T-helper 2 cell treated with Interferon-gamma antibody and Interleukin-4, amounts not matched to agents 5 μg/mL and 100 μg/mL, for 36 hours (primary cell): ENCODE measurements around the gene GLP2R.
"Not testable (repeated sequence)": the region's sequence is repeated elsewhere in the genome, so short reads cannot be mapped to it uniquely, and the experiment has no call there.

ENCODE experiments used
- DNase-seq: peaks from one replicate; pipeline ENCODE4 v3.0.0; 2021; ENCODE audit warnings: low spot score
- H3K27ac Mint-ChIP-seq: one replicate; pipeline ENCODE4 v1.8.0; 2021; ENCODE audit warnings: mild to moderate bottlenecking, mixed read lengths
- H3K27me3 Mint-ChIP-seq: one replicate; pipeline ENCODE4 v1.8.0; 2021; ENCODE audit warnings: low read depth, mixed read lengths
- H3K36me3 Mint-ChIP-seq: one replicate; pipeline ENCODE4 v1.8.0; 2021; ENCODE audit warnings: low read depth, mixed read lengths
- H3K4me1 Mint-ChIP-seq: one replicate; pipeline ENCODE4 v1.8.0; 2021; ENCODE audit warnings: low read depth, mixed read lengths
- H3K4me3 Mint-ChIP-seq: one replicate; pipeline ENCODE4 v1.8.0; 2022; ENCODE audit warnings: mild to moderate bottlenecking, moderate library complexity, mixed read lengths
- H3K9me3 Mint-ChIP-seq: one replicate; pipeline ENCODE4 v1.8.0; 2021; ENCODE audit warnings: mixed read lengths

GLP2R gene

GRCh38 chr17:9825641-9826150 lies at the start of gene GLP2R:
TSS of gene GLP2R (plus strand) at chr17:9825924. CDS start at chr17:9826064, 140 bp downstream.
- no peaks in the 10 kb centered on the region for H3K36me3 Mint-ChIP-seq
- H3K4me3 Mint-ChIP-seq, result no peak within 1 kb of the TSS
- H3K27ac Mint-ChIP-seq, result no peak within 1 kb of the TSS
- DNase-seq, result no peak
- no peaks in the 10 kb centered on the region for H3K9me3 Mint-ChIP-seq
- H3K27me3 Mint-ChIP-seq, result no peaks in the 10 kb centered on the region
- no peaks in the 10 kb centered on the region for H3K4me1 Mint-ChIP-seq

- no peaks in the 10 kb centered on the region for H3K36me3 Mint-ChIP-seq
- DNase-seq, result no peak
- H3K27ac Mint-ChIP-seq, result no peak overlapping the region
- no peak overlapping the region for H3K4me3 Mint-ChIP-seq
- no peaks in the 10 kb centered on the region for H3K4me1 Mint-ChIP-seq
- H3K9me3 Mint-ChIP-seq, result no peaks in the 10 kb centered on the region
- no peaks in the 10 kb centered on the region for H3K27me3 Mint-ChIP-seq
These were observed 48.8 kb upstream of the GLP2R start for GRCh38 chr17:9776911-9777310.

DNA sequence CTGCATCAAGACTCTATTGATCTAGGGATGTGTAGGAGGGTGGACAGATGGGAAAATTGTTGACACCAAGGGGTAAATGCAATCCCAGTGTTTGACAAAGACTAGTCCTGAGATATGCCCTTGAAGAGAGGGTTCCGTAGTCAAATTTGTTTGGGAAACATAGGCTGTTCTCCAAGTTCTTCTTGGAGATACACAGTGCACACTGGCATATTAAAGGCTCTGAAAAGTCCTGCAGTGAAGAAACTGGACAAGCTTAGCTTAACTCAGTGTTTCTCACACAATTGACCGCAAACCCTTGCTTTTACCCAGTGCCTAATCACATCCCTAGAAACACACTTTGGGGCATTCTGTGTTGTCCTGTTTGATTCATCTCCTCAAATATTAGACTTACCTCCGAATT lies 45.2 kb upstream of the GLP2R start:
- no peak for DNase-seq
- Mint-ChIP-seq H3K4me1 (no peaks in the 10 kb centered on the region), H3K36me3 (no peaks in the 10 kb centered on the region), H3K4me3 (no peak overlapping the region), H3K27ac (no peak overlapping the region), H3K27me3 (no peaks in the 10 kb centered on the region), H3K9me3 (no peaks in the 10 kb centered on the region)

- no peak for DNase-seq
- Mint-ChIP-seq H3K4me3 (no peak overlapping the region), H3K4me1 (no peaks in the 10 kb centered on the region), H3K27me3 (no peaks in the 10 kb centered on the region), H3K9me3 (no peaks in the 10 kb centered on the region), H3K27ac (no peak overlapping the region), H3K36me3 (no peaks in the 10 kb centered on the region)
These were observed 42.7 kb upstream of the GLP2R start for GRCh38 chr17:9783050-9783449.

DNA sequence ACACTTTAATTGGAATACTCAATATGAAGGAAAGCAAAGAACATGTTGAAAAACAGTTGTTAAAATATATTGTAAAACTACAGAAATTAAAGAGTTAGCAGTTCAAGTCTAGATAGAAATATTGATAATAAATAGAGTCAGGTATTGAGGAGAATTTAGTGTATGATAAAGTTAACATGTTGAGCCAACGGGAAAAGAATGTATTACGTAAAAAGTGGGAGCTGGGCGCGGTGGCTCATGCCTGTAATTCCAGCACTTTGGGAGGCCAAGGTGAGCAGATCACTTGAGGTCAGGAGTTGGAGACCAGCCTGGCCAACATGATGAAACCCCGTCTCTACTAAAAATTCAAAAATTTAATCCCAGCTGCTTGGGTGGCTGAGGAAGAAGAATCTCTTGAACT lies 42.3 kb upstream of the GLP2R start:
- H3K4me1 Mint-ChIP-seq, H3K4me3 Mint-ChIP-seq, H3K36me3 Mint-ChIP-seq, H3K27me3 Mint-ChIP-seq, DNase-seq, H3K9me3 Mint-ChIP-seq, H3K27ac Mint-ChIP-seq: not testable (repeated sequence)

DNA sequence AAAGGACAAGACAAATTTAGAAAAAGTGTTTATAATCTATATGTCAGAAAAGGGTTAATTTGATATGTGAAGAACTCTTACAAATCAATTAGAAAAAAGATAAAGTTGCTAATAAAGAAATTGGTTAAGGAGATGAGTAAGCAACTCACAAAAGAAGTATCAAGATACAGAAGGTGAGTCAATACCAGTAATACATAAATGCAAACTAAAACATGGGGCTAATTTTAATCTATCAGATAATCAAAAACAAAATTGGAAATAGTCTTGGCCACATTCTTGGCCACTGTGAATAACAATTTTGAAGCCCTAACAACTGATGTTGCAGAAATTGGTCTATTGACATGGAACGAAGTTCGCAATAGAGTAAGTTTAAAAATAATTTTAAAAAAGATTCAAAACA lies 41.2 kb upstream of the GLP2R start:
- H3K27me3 Mint-ChIP-seq, result no peaks in the 10 kb centered on the region
- no peak overlapping the region for H3K4me3 Mint-ChIP-seq
- no peaks in the 10 kb centered on the region for H3K9me3 Mint-ChIP-seq
- no peaks in the 10 kb centered on the region for H3K4me1 Mint-ChIP-seq
- H3K27ac Mint-ChIP-seq, result no peak overlapping the region
- DNase-seq, result no peak
- no peaks in the 10 kb centered on the region for H3K36me3 Mint-ChIP-seq

DNA sequence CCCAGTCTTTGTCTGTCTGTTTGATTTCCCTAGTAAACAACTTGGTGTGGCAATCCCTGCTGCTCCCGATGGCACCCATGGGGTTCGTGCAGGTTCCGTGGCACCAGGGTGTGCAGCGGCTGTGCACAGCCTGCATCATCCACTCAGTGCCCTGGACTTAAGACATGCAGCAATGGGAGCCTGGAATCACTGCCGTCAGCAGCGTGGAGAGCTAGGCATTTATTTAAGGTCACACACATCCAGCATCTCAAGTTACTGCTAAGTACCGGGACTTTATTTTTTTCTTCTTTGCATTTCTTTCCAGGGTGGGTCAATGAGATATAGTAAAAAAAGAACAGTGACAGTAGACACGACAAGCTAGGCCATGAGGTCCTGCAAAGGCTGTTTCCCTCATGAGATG lies 37.1 kb upstream of the GLP2R start:
- H3K4me1 Mint-ChIP-seq, result no peaks in the 10 kb centered on the region
- H3K27me3 Mint-ChIP-seq, result no peaks in the 10 kb centered on the region
- DNase-seq, result no peak
- no peak overlapping the region for H3K27ac Mint-ChIP-seq
- no peaks in the 10 kb centered on the region for H3K36me3 Mint-ChIP-seq
- H3K4me3 Mint-ChIP-seq, result no peak overlapping the region
- H3K9me3 Mint-ChIP-seq, result no peaks in the 10 kb centered on the region

- DNase-seq, result no peak
- Mint-ChIP-seq H3K27ac (no peak overlapping the region), H3K4me3 (no peak overlapping the region), H3K4me1 (no peaks in the 10 kb centered on the region), H3K27me3 (no peaks in the 10 kb centered on the region), H3K9me3 (no peaks in the 10 kb centered on the region), H3K36me3 (no peaks in the 10 kb centered on the region)
These were observed 35.4 kb upstream of the GLP2R start for GRCh38 chr17:9790316-9790715.

GRCh38 chr17:9790889-9791876 lies 34.5 kb upstream of the GLP2R start, which contains the start of gene DHRS7C:
TSS of gene DHRS7C (minus strand) at chr17:9791592. CDS start at chr17:9791284, 308 bp downstream.
- no peak for DNase-seq
- Mint-ChIP-seq H3K9me3 (no peaks in the 10 kb centered on the region), H3K27me3 (no peaks in the 10 kb centered on the region), H3K27ac (no peak within 1 kb of the TSS), H3K36me3 (no peaks in the 10 kb centered on the region), H3K4me1 (no peaks in the 10 kb centered on the region), H3K4me3 (no peak within 1 kb of the TSS)

- H3K4me3 Mint-ChIP-seq, result no peak overlapping the region
- no peak for DNase-seq
- no peaks in the 10 kb centered on the region for H3K27me3 Mint-ChIP-seq
- H3K4me1 Mint-ChIP-seq, result no peaks in the 10 kb centered on the region
- no peaks in the 10 kb centered on the region for H3K9me3 Mint-ChIP-seq
- H3K27ac Mint-ChIP-seq, result no peak overlapping the region
- no peaks in the 10 kb centered on the region for H3K36me3 Mint-ChIP-seq
These were observed 33.4 kb upstream of the GLP2R start for GRCh38 chr17:9792181-9792840.

GRCh38 chr17:9798008-9798407 lies 27.7 kb upstream of the GLP2R start:
- Mint-ChIP-seq H3K36me3 (no peaks in the 10 kb centered on the region), H3K27me3 (no peaks in the 10 kb centered on the region), H3K4me1 (no peaks in the 10 kb centered on the region), H3K27ac (no peak overlapping the region), H3K4me3 (no peak overlapping the region), H3K9me3 (no peaks in the 10 kb centered on the region)
- DNase-seq, result no peak

- Mint-ChIP-seq H3K4me1 (no peaks in the 10 kb centered on the region), H3K27ac (no peak overlapping the region), H3K27me3 (no peaks in the 10 kb centered on the region), H3K9me3 (no peaks in the 10 kb centered on the region), H3K36me3 (no peaks in the 10 kb centered on the region), H3K4me3 (no peak overlapping the region)
- no peak for DNase-seq
These were observed 27.0 kb upstream of the GLP2R start for GRCh38 chr17:9798724-9799123.

- Mint-ChIP-seq H3K4me3 (no peak overlapping the region), H3K36me3 (no peaks in the 10 kb centered on the region), H3K27ac (no peak overlapping the region), H3K4me1 (no peaks in the 10 kb centered on the region), H3K9me3 (no peaks in the 10 kb centered on the region), H3K27me3 (no peaks in the 10 kb centered on the region)
- DNase-seq, result no peak
These were observed 24.2 kb upstream of the GLP2R start for GRCh38 chr17:9801505-9801904.

- no peaks in the 10 kb centered on the region for H3K9me3 Mint-ChIP-seq
- H3K27me3 Mint-ChIP-seq, result no peaks in the 10 kb centered on the region
- H3K4me3 Mint-ChIP-seq, result no peak overlapping the region
- H3K4me1 Mint-ChIP-seq, result no peaks in the 10 kb centered on the region
- no peaks in the 10 kb centered on the region for H3K36me3 Mint-ChIP-seq
- DNase-seq, result no peak
- H3K27ac Mint-ChIP-seq, result no peak overlapping the region
These were observed 23.4 kb upstream of the GLP2R start for GRCh38 chr17:9802294-9802693.
